Gastroesophageal sphincter (tissue), 3 donors: ENCODE measurements around the gene FAM9C.

ENCODE experiments used
- CTCF ChIP-seq, 4 experiments: fragments of 200-600 bp in 2 of 4; fragments of 450-650 bp in 2 of 4; sonication (generic) in 1 of 4; IDR thresholded peaks; one replicate each; pipeline ENCODE4 v1.5.1; 2017 to 2019; ENCODE audit warnings: antibody characterized with exemption in 4 of 4, mild to moderate bottlenecking in 2 of 4, moderate library complexity in 2 of 4
- POLR2A ChIP-seq, 2 donors: fragments of 450-650 bp; IDR thresholded peaks; one replicate each; pipeline ENCODE4 v1.6.1; 2017; ENCODE audit warnings: antibody characterized with exemption in 2 of 2, mild to moderate bottlenecking in 2 of 2, moderate library complexity in 1 of 2
- POLR2AphosphoS5 ChIP-seq: sonication (generic); formaldehyde crosslinking; IDR thresholded peaks from one replicate; pipeline ENCODE4 v1.6.1; 2017; ENCODE audit warnings: antibody characterized with exemption

- TF ChIP-seq POLR2AphosphoS5, result no peak
- no peak for TF ChIP-seq CTCF (IDR thresholded peaks at IDR 0.05)
- no peak for TF ChIP-seq POLR2A (IDR thresholded peaks at IDR 0.05)
Observed at GRCh38 chrX:13001961-13002671, 42.3 kb downstream of the FAM9C start.
